Measurements from ENCODE around the gene S100A7A.
"Not testable (repeated sequence)": the region's sequence is repeated elsewhere in the genome, so short reads cannot be mapped to it uniquely, and the experiment has no call there.

The S100A7A gene

GRCh38 chr1:153401461-153401860 is 14.9 kb upstream of the S100A7A start:
- TF ChIP-seq, protein P1, sequence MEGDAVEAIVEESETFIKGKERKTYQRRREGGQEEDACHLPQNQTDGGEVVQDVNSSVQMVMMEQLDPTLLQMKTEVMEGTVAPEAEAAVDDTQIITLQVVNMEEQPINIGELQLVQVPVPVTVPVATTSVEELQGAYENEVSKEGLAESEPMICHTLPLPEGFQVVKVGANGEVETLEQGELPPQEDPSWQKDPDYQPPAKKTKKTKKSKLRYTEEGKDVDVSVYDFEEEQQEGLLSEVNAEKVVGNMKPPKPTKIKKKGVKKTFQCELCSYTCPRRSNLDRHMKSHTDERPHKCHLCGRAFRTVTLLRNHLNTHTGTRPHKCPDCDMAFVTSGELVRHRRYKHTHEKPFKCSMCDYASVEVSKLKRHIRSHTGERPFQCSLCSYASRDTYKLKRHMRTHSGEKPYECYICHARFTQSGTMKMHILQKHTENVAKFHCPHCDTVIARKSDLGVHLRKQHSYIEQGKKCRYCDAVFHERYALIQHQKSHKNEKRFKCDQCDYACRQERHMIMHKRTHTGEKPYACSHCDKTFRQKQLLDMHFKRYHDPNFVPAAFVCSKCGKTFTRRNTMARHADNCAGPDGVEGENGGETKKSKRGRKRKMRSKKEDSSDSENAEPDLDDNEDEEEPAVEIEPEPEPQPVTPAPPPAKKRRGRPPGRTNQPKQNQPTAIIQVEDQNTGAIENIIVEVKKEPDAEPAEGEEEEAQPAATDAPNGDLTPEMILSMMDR (IDR thresholded peaks at IDR 0.05; ENCODE audit: poor library complexity, severe bottlenecking): no peak
- Histone ChIP-seq H3K4me1 (ENCODE audit: insufficient read depth, poor library complexity, severe bottlenecking) (no peaks in the 10 kb centered on the region), H3K9me3 (ENCODE audit: severe bottlenecking) (no peaks in the 10 kb centered on the region), H3K27me3 (ENCODE audit: insufficient read depth, poor library complexity, severe bottlenecking) (no peaks in the 10 kb centered on the region), H3K36me3 (ENCODE audit: low read depth) (no peaks in the 10 kb centered on the region), H3K27ac (ENCODE audit: poor library complexity, severe bottlenecking) (no peak overlapping the region), H3K4me3 (ENCODE audit: severe bottlenecking) (no peak overlapping the region)
- ATAC-seq (ENCODE audit: low read depth) (no peak), DNase-seq (ENCODE audit: low spot score) (no peak)

- no peaks in the 10 kb centered on the region for H3K27me3 ChIP-seq (ENCODE audit: insufficient read depth, poor library complexity, severe bottlenecking)
- no peaks in the 10 kb centered on the region for H3K4me1 ChIP-seq (ENCODE audit: insufficient read depth, poor library complexity, severe bottlenecking)
- H3K4me3 ChIP-seq (ENCODE audit: severe bottlenecking): no peak overlapping the region
- H3K9me3 ChIP-seq (ENCODE audit: severe bottlenecking): no peaks in the 10 kb centered on the region
- H3K27ac ChIP-seq (ENCODE audit: poor library complexity, severe bottlenecking): no peak overlapping the region
- DNase-seq (ENCODE audit: low spot score): no peak
- no peaks in the 10 kb centered on the region for H3K36me3 ChIP-seq (ENCODE audit: low read depth)
- no peak for ATAC-seq (ENCODE audit: low read depth)
- TF ChIP-seq, protein P1 (IDR thresholded peaks at IDR 0.05; ENCODE audit: poor library complexity, severe bottlenecking): no peak
Measured at GRCh38 chr1:153402226-153402625, 14.1 kb upstream of the S100A7A start.

DNA sequence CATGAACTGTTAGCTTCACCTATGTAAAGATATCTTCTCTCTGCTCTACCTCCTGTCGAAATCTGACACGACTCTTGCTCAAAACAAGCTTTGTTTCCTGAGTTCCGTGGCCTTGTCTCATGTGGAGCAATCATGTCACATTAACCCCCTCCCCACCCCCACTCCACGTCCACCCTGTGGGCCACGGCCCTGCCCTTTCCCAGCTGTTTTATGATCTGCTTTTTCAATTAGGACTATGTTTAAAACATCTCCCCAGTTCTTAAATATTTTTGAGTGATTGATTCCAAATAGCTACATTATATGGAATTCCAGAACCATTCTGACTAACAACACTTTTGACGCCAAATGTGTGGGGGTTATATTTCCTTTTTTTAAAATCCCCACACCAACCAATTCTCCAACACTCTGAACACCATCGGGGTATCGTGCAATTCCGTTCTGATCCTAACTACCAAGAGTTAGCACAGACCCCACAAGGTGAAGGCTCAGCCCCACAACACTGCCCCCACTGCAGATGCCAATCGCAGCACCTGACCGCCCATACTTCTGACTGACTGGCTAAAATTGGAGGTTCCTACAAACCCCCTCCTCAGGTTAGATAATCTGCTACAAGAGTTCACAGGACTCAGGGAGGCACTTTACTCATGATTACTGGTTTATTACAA is 12.8 kb upstream of the S100A7A start:
- Histone ChIP-seq H3K27me3 (ENCODE audit: insufficient read depth, poor library complexity, severe bottlenecking) (no peaks in the 10 kb centered on the region), H3K9me3 (ENCODE audit: severe bottlenecking) (no peaks in the 10 kb centered on the region), H3K4me3 (ENCODE audit: severe bottlenecking) (no peak overlapping the region), H3K27ac (ENCODE audit: poor library complexity, severe bottlenecking) (no peak overlapping the region), H3K36me3 (ENCODE audit: low read depth) (no peaks in the 10 kb centered on the region), H3K4me1 (ENCODE audit: insufficient read depth, poor library complexity, severe bottlenecking) (no peaks in the 10 kb centered on the region)
- no peak for ATAC-seq (ENCODE audit: low read depth)
- DNase-seq (ENCODE audit: low spot score): no peak
- TF ChIP-seq, protein P1 (IDR thresholded peaks at IDR 0.05; ENCODE audit: poor library complexity, severe bottlenecking): no peak

DNA sequence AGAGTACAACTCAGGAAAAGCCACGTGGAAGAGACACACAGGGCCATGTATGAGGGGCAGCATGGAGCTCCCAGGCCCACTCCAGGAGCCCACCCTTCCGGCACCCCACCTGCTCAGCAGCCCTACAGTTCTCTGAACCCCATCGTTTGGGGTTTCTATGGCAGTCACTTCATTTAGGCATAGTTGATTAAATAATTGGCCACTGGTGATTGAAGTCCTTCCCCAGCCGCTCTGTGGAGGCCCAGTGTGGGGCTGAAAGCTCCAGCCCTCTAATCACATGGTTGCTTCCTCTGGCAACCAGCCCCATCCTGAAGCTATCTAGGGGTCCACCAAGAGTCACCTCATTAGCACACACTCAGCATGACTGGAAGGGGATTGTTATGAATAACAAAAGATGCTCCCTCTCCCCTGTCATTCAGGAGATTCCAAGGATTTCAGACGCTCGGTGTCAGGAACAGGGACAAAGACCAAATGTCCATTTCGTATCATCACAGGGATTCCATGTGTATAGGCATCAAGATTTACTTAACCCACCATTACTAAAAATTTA is 12.2 kb upstream of the S100A7A start:
- no peaks in the 10 kb centered on the region for H3K9me3 ChIP-seq (ENCODE audit: severe bottlenecking)
- no peak for ATAC-seq (ENCODE audit: low read depth)
- no peaks in the 10 kb centered on the region for H3K27me3 ChIP-seq (ENCODE audit: insufficient read depth, poor library complexity, severe bottlenecking)
- H3K27ac ChIP-seq (ENCODE audit: poor library complexity, severe bottlenecking): no peak overlapping the region
- DNase-seq (ENCODE audit: low spot score): no peak
- no peaks in the 10 kb centered on the region for H3K36me3 ChIP-seq (ENCODE audit: low read depth)
- TF ChIP-seq, protein P1 (IDR thresholded peaks at IDR 0.05; ENCODE audit: poor library complexity, severe bottlenecking): no peak
- H3K4me1 ChIP-seq (ENCODE audit: insufficient read depth, poor library complexity, severe bottlenecking): no peaks in the 10 kb centered on the region
- H3K4me3 ChIP-seq (ENCODE audit: severe bottlenecking): no peak overlapping the region

DNA sequence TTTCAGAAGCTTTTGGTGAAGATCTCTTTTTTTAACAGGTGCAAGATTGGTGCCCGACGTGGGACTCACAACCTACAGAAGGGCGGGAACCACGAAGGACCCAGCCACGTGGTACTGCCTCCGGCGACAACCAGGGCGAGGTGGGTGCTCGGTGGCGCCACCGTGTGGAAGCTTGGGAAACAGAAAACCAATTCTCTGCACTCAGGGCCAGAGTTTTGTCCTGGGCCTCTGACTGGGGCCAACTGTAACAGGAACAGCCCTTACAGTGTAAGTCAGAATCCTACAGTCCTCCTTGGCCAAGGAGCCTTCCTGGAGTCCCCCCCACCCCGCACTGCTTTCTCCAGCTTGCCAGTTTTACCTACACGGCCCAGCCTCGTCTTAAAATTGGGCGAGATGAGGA is 11.6 kb upstream of the S100A7A start:
- no peaks in the 10 kb centered on the region for H3K27me3 ChIP-seq (ENCODE audit: insufficient read depth, poor library complexity, severe bottlenecking)
- H3K27ac ChIP-seq (ENCODE audit: poor library complexity, severe bottlenecking): no peak overlapping the region
- H3K4me1 ChIP-seq (ENCODE audit: insufficient read depth, poor library complexity, severe bottlenecking): no peaks in the 10 kb centered on the region
- DNase-seq (ENCODE audit: low spot score) (no peak), ATAC-seq (ENCODE audit: low read depth) (peak; percentile 31; the same call in 1 of the 3 replicates)
- H3K9me3 ChIP-seq (ENCODE audit: severe bottlenecking): no peaks in the 10 kb centered on the region
- no peaks in the 10 kb centered on the region for H3K36me3 ChIP-seq (ENCODE audit: low read depth)
- TF ChIP-seq, protein P1 (IDR thresholded peaks at IDR 0.05; ENCODE audit: poor library complexity, severe bottlenecking): peak; percentile 73
- H3K4me3 ChIP-seq (ENCODE audit: severe bottlenecking): no peak overlapping the region

GRCh38 chr1:153405825-153406599 is 10.3 kb upstream of the S100A7A start:
- not testable (repeated sequence) for H3K9me3 ChIP-seq (ENCODE audit: severe bottlenecking); DNase-seq (ENCODE audit: low spot score); ATAC-seq (ENCODE audit: low read depth); H3K4me3 ChIP-seq (ENCODE audit: severe bottlenecking); H3K36me3 ChIP-seq (ENCODE audit: low read depth); H3K27ac ChIP-seq (ENCODE audit: poor library complexity, severe bottlenecking); H3K27me3 ChIP-seq (ENCODE audit: insufficient read depth, poor library complexity, severe bottlenecking); H3K4me1 ChIP-seq (ENCODE audit: insufficient read depth, poor library complexity, severe bottlenecking)

DNA sequence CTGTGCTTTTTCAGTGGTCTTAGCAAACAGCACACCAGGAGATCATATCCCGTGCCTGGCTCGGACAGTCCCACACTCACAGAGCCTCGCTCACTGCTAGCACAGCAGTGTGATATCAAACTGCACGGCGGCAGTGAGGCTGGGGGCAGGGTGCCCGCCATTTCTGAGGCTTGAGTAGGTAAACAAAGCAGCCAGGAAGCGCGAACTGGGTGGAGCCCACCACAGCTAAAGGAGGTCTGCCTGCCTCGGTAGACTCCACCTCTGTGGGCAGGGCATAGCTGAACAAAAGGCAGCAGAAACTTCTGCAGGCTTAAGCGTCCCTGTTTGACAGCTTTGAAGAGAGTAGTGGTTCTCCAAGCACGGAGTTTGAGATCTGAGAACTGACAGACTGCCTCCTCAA is 9.0 kb upstream of the S100A7A start:
- not testable (repeated sequence) for H3K36me3 ChIP-seq (ENCODE audit: low read depth); H3K4me3 ChIP-seq (ENCODE audit: severe bottlenecking); H3K9me3 ChIP-seq (ENCODE audit: severe bottlenecking); ATAC-seq (ENCODE audit: low read depth); H3K27me3 ChIP-seq (ENCODE audit: insufficient read depth, poor library complexity, severe bottlenecking); H3K27ac ChIP-seq (ENCODE audit: poor library complexity, severe bottlenecking); DNase-seq (ENCODE audit: low spot score); H3K4me1 ChIP-seq (ENCODE audit: insufficient read depth, poor library complexity, severe bottlenecking)
